SIG-M5 treated with dmso at 0.1 percent for 504 hours (cell line): ENCODE data around the gene LSR.

Experiments used
- DNase-seq: peaks from one replicate; lab custom pipeline; 2025; ENCODE audit not compliant: unreplicated experiment; lab: John Stamatoyannopoulos, UW

The LSR gene

DNA sequence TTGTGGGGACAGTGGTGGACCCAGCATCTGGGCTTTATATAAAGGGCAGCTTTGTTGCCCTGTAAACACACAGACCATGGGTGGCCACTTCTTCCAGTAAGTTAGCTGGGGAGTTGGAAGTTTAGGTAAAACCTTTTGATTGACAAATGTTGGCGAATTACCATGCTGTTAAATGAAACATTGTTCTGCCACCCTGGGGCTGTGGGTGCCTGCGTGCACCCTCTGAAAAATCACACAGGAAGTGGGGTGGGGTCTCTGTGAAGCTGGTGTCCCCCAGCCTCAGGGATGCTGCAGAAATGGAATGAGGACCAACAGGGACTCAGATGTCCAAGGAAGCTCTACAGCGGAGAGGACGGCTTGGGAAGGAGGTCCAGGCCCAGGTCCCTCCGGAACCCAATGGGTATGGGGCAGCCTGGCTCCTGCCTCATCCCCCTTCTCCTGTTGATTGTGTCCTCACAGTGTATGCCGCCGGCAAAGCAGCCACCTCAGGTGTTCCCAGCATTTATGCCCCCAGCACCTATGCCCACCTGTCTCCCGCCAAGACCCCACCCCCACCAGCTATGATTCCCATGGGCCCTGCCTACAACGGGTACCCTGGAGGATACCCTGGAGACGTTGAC is 17.2 kb downstream of the LSR start:
- no peak for DNase-seq

DNA sequence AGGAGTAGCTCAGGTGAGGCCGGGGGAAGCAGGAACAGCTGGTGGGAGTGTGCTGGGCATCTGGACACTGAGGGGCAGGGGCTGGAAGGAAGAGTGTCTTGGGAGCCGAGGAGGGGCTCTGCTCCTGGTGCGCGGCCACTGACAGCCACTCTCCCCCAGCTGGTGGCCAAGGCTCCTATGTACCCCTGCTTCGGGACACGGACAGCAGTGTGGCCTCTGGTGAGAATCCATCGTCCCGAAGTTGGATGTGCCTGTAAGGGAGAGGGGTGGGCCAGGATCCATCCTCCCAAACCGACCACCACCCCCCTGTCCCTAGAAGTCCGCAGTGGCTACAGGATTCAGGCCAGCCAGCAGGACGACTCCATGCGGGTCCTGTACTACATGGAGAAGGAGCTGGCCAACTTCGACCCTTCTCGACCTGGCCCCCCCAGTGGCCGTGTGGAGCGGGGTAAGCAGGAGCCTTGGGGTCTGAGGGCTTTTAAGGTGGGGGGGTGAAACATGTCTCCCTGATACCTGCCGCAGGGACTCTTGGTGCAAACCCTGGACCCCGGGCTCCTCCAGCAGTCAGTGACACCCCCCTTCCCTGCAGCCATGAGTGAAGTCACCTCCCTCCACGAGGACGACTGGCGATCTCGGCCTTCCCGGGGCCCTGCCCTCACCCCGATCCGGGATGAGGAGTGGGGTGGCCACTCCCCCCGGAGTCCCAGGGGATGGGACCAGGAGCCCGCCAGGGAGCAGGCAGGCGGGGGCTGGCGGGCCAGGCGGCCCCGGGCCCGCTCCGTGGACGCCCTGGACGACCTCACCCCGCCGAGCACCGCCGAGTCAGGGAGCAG is 17.9 kb downstream of the LSR start:
- no peak for DNase-seq

DNA sequence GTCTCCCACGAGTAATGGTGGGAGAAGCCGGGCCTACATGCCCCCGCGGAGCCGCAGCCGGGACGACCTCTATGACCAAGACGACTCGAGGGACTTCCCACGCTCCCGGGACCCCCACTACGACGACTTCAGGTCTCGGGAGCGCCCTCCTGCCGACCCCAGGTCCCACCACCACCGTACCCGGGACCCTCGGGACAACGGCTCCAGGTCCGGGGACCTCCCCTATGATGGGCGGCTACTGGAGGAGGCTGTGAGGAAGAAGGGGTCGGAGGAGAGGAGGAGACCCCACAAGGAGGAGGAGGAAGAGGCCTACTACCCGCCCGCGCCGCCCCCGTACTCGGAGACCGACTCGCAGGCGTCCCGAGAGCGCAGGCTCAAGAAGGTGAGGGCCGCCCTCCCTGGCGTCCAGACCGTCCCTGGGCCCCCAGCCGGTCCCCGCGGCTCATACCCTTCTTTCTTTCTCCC is 18.6 kb downstream of the LSR start:
- no peak for DNase-seq

DNA sequence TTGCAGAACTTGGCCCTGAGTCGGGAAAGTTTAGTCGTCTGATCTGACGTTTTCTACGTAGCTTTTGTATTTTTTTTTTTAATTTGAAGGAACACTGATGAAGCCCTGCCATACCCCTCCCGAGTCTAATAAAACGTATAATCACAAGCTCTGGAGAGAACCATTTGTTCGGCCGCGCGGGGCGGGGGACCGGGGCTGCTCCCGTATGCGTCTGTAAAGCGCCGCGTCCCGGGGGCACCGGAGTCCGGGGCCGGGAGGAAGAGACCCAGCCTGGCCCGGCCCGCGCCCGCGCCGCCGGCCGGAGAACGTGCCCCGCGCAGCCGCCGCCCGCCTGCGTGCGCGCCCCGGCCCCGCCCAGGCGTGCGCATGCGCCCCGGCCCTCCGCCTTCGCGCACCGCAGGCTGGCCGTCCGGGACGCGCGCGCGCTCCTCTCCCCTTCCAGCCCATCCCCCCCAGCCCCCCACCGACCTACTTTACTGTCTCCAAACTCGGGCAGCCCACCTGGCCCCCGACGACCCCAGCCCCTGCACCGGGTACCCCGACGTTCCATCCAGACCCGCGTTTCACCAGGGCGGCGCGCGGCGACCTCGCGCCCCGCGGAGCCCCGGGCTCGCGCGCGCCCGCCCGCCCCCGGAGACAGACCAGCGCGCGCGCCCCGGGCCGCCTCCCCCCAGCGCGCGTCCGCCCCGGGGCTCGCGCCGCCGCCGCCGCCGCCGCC is 19.2 kb downstream of the LSR start:
- peak; percentile 55 for DNase-seq

DNA sequence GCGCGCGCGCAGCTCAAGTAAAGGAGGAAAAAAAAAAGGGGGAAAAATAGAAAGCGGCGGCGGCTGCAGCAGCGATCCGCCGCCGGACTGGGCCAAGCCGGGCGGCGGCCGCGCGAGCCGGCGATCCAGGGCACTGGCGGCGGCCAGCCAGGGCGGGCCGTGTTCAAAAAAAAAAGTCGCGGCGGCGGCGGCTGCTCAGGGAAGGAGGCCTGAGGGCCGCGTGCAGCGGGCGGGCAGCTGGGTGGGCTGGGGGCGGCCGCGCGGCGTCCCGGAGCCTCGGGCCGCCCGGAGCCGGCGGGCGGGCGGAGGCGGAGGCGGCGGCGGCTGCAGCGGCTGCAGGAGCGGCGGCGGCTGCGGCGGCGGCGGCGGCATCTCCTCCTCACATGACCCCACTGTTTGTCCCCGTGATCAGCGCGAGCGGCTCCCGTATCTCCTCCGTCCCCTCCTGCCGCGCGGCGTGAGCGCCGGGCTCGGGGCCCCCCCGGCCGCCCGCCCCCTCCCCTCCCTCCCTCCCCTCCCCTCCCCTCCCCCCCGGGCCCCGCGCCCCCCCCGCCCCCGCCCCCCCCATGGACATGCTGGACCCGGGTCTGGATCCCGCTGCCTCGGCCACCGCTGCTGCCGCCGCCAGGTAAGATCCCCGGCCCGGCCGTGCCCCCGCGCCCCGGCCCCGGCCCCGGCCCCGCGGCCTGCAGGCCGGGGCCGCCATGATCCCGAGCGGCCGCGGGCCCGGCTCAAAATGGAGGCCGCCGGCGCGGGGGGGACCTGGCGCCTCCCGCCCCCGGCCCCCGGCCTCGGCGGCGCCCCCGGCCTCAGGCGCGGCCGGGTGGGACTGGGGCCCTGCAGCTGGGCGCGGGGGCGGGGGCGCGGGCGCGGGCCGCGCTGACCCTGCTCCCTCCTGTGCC is 20.0 kb downstream of the LSR start, which contains the start of gene USF2:
USF2 (plus strand) TSS at position 427 of the 902 bp plus-strand sequence; CDS start at position 567, 140 bp downstream.
- peak; percentile 40 for DNase-seq

DNA sequence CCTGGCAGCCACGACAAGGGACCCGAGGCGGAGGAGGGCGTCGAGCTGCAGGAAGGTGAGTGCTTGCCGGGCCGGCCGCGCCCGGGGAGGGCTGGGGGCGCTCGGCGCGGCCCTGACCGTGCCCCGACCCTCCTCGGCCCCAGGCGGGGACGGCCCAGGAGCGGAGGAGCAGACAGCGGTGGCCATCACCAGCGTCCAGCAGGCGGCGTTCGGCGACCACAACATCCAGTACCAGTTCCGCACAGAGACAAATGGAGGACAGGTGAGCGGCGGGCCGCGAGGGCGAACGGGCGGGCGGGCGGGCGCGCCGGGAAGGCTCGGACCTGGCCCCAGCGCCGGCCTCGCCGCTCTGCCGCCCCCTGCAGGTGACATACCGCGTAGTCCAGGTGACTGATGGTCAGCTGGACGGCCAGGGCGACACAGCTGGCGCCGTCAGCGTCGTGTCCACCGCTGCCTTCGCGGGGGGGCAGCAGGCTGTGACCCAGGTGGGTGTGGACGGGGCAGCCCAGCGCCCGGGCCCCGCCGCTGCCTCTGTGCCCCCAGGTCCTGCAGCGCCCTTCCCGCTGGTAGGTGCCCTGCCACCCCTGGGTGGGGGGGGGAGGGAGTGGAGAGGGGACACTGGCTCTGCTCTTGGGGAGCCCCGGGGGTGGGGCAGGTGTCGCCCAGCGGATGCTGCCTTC is 20.8 kb downstream of the LSR start:
- peak; percentile 59 for DNase-seq

DNA sequence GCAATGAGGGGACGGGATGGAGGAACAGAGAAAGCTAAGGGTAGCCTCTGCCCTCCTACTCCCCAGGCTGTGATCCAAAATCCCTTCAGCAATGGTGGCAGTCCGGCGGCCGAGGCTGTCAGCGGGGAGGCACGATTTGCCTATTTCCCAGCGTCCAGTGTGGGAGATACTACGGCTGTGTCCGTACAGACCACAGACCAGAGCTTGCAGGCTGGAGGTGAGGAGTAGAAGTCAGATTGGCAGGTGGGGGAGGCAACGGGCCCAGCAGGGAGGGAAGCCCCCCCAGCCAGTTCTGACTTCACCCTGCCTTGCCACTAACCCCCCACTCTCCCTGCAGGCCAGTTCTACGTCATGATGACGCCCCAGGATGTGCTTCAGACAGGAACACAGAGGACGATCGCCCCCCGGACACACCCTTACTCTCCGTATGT is 21.6 kb downstream of the LSR start:
- DNase-seq: no peak

DNA sequence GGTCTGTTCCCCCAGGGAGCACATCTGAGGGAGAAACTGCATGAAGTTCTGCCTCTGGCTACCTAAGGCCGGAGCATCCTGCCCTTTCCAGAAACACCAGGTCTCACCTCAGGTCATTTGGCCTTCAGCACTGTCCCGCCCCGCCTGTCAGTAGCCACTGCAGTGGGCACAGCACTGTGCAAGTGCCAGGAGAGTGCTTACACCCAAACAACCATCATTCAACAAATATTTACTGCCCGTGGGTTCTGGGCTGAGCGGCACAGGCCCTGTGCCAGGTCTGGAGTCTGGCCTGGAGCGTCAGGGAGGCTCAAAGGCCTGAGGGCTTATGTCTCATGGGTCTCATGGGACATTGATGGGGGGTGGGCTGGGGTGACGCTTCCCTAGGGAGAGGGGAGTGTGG is 22.7 kb downstream of the LSR start:
- no peak for DNase-seq

DNA sequence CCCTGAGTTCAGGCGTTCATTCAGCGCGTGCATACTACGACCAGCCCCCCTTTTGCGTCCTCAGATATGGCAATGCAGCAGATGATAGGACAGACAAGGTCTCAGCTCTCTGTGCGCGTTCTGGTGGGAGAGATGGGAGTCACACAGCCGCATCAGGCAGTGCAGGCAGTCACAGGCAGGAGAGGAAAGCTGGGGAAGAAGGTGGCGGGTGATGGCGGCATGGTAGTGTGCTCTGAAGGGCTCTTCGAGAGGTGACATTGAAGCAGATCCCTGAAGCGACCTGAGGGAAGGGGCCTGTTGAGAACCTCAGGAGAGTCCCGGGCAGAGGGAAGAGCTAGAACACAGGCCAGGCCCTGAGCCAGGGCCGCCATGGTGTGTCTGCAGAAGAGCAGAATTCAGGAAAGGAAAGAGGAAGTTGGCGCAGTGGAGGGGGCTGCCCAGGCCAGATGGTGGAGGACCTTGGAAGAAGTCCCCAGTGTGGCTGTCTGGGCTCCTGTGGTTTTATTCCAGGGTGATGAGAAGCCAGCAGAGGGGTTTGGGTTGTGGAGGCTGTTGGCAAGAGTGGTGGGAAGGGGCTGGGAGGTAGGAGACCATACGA is 23.4 kb downstream of the LSR start:
- peak; percentile 47 for DNase-seq

DNA sequence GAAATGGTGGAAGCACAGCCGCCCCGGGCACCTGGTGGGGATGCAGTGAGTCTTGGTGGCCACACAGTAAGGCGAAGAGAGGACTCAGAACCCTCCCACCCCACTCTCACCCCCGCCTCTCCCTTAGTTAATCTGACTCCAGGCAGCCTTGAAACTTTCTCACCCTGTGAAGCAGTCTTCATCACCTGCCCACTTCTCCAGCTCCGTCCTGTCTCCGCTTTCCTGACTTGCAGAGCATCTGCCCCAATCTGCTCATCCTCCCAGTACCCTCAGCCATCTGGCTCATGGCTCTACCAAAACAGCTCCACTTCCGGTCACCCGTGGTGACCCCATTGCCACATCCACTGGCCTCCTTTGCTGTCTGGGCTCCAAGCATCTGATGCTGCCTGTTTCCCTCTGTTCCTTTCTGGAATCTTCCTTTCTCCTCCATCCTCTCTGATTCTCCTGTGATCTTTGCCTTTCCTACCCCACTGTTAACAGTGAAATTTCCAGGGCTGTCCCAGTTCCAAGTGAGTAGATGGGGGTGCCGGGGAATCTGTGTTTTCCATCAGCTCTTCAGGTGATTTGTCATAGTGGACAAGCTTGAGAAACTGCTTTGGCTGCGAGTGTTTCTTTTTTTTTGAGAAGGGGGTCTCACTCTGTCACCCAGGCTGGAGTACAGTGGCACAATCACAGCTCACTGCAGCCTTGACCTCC is 24.3 kb downstream of the LSR start:
- DNase-seq: no peak

DNA sequence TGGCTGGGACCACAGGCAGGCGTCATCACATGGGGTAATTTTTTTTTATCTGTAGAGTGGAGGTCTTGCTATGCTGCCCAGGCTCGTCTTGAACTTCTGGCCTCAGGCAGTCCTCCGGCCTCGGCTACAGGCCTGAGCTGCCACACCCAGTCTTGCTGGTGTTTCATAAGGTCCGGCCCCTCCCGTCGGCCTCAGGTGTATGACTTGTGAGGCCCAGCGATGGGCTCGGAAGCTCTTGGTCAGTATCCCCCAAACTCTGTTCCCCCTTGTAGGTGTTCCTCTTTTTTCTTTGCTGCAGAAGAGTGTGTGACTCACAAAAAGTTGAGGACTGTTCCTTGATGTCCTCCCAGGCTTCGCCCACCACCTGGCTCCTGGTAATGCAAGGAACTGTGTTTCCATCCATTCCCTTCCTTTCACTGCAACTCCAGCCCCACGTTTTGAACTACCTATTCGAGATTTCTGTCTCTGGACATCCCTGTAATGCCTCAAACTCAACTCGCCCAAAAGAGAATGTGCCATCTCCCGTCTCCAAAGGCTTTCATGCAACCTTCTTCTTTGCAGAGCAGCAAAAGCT is 25.0 kb downstream of the LSR start:
- no peak for DNase-seq

DNA sequence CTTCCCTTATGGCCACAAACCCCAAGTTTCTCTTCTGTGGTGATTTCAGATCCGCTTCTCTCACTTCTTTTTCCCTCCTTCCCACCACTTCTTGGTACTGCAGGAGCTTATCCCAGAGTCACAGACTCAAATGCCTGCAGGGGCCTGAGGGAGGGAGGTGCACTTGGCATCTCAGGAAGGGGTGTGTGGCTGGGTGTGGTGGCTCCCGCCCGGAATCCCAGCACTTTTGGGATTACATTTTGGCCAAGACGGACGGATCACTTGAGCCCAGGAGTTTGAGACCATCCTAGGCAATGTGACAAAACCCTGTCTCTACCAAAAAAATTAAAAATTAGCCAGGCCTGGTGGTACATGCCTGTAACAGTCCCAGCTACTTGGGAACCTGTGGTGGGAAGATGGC is 25.5 kb downstream of the LSR start:
- no peak for DNase-seq

DNA sequence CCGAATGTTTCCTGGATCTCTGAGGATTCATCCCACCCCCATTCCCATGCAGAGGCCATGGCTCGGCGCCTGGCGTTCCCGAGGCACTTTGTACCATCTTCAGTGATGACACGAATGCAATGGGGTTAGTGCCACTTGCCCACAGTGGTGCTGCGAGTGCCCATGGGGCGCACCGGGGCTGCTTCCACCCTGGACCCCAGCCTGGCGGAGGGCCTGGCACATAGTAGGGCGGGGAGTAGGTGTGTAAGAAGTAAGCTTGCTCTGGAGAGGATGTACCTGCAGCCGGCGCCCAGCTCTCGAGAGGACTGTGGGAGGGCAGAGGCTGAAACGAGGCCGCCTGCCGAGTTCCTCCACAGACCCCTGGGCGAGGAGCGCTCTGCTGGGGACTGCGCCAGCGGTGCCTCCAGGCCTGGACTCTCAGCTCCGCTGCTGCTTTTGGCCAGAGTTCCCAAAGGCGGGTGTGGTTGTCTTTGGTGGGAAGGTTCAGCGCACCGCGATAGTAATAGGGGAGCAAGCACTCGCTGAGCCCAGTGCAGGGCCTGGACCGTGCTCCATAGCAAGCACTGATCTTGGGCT is 28.0 kb downstream of the LSR start:
- no peak for DNase-seq

DNA sequence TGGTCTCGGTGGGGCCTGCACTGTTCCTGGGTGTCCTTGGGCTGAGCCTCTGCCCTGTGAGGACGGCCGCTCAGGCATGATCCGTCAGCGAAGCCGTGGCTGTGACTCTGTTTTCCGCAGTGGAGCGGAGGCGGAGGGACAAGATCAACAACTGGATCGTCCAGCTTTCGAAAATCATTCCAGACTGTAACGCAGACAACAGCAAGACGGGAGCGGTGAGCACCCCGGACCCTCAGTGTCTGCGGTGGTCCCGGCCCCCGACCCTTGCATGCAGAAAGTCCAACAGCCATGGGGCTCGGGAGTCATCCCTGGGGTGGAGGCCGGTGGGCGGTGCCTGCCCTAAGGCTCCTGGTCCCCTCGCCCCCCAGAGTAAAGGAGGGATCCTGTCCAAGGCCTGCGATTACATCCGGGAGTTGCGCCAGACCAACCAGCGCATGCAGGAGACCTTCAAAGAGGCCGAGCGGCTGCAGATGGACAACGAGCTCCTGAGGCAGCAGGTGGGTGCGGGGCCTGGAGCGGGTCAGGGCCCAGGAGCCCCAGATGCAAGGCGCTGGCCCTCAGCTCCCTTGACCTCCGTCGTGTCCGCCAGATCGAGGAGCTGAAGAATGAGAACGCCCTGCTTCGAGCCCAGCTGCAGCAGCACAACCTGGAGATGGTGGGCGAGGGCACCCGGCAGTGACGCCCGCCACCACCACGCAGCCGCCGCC is 29.9 kb downstream of the LSR start:
- DNase-seq: no peak

DNA sequence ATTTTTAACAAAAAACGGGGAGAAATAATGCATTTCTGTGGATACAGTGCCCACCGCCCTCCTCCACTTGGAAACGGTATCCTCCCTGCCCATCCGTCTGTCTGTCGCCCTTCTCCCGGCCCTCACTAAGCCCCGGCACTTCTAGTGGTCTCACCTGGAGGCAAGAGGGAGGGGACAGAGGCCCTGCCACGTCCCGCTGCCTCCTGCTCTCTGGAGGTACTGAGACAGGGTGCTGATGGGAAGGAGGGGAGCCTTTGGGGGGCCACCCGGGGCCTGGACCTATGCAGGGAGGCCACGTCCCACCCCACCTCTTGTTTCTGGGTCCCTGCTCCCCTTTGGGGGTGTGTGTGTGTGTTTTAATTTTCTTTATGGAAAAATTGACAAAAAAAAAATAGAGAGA is 30.6 kb downstream of the LSR start:
- no peak for DNase-seq

DNA sequence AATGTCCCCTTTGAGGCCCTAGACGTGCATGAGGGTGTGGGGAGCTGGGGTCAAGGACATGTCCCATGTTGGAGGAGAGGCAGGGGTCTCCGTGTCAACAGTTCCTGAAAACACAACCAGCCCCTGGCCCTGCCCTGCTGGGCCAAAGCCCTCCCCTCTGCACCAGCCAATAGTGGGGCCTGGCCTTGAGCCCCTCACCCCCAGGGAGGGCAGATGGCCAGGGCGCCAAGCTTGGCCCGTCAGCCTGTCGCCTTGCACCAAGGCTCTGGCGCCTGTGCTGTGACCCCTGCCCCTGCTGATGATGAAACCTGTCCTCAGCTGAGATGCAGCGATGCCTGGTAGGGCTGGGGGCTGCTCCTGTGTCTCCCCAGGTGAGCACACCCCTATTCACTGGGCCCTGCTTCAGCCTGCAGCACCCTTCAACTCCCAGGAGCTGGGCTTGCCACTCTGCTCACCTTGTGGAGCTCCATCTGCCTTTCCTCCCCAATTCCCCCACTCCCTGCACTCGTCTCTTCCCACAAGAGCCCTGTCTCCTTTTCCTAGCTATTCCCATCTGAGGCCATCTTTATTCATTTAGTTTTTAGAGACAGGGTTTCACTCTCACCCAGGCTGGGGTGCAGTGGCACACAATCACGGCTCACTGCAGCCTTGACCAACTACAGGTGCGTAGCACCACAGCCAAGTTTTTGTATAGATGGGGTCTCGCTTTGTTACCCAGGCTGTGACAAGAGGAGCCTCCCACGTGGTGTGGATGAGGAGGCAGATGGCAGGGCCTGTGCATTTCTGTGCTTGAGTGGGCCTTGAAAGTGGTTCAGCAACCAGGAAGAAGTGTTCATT is 31.4 kb downstream of the LSR start:
- no peak for DNase-seq

DNA sequence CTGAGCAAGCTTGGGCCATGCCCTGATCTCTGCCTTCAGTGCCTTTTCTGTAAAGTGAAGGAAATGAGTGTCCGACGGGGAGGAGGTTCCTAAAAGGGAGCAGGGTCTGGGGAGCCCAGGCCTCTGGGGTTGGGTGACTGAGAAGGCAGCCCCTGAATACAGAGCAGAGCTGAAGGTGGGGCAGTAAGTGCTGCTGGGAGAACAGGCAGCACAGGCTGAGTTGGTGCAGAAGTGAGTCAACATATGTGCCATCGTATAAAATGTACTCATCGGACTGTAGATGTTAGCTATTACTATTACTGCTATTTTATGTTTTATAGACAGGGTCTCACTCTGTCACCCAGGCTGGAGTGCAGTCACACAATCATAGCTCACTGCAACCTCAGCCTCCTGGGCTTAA is 32.5 kb downstream of the LSR start:
- DNase-seq: no peak
